GM13976 (cell line): Measurements from ENCODE around the gene LGALS14.
A peak's percentile ranks its signal among the peaks of the same experiment; 100 is the strongest.
"Not testable (repeated sequence)": the region's sequence is repeated elsewhere in the genome, so short reads cannot be mapped to it uniquely, and the experiment has no call there.

ENCODE experiments used
- DNase-seq: peaks from one replicate; pipeline ENCODE4 v3.0.0; 2012; ENCODE audit warnings: low spot score
- CTCF ChIP-seq: IDR thresholded peaks from 2 replicates; pipeline ENCODE4 v1.5.1; 2012; ENCODE audit warnings: borderline replicate concordance, mild to moderate bottlenecking; ENCODE audit not compliant: insufficient read depth; ENCODE audit errors: extremely low read depth, missing control alignments, control extremely low read depth
- in situ Hi-C: fragments of 300-500 bp; cut with MboI; formaldehyde crosslinking; loops from one replicate; pipeline ENCODE4 v1.12.0; 2022; ENCODE audit warnings: low sequenced_read_pairs, mixed read lengths, inconsistent platforms; ENCODE audit not compliant: unreplicated experiment

Gene LGALS14, protein sequence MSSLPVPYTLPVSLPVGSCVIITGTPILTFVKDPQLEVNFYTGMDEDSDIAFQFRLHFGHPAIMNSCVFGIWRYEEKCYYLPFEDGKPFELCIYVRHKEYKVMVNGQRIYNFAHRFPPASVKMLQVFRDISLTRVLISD

GRCh38 chr19:39704181-39705044 lies at the start of gene LGALS14:
TSS of gene LGALS14 (plus strand) at chr19:39704481. CDS start at chr19:39704529, 48 bp downstream.
- peak; percentile 28 for DNase-seq
- in situ Hi-C loops, result no loop called here
- no peak for TF ChIP-seq CTCF

DNA sequence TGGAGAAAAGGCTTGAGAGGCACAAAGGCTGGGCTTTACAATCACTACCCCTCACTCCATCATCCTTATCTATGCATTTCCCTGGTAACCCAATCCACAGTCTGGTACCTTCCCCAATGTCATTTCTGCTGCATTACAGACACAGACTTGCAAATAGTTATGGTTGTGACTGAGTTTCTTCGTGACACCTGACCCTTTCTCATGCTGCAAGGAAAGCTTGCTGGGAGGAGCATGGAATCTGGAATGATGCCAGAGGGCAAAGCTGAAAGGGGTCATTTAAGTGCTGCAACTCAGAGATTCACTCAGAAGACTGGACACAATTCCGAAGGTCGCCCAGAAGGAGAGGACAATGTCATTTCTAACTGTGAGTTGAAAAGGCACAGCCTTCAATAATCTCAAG lies 48.7 kb upstream of the LGALS14 start, which contains the start of gene LGALS16:
Gene LGALS16, plus strand, starts transcription at position 301 of the 400 bp plus-strand sequence. Its CDS starts 49 bp downstream, at position 350.
- in situ Hi-C loops, result no loop called here
- no peak for TF ChIP-seq CTCF
- no peak for DNase-seq

DNA sequence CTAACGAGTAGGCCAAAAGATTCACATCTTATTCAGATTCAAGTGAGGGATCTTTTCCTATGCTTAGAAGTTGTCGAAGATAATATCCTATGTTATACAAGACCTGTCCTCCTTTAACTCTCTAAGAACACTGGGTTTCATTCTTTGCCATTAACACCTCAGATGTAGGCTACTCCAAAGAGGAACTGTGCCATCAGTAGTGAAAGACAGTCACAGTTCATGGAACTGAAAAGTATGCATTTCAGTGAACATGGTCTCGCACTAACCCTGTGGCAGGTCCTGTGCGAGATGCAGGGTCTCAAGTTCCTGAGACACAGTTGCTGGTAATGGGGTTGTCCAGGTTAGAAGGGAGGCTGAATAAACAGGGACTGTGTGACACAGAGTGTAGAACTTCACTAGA lies 44.5 kb upstream of the LGALS14 start:
- no peak for TF ChIP-seq CTCF
- in situ Hi-C loops, result no loop called here
- no peak for DNase-seq

DNA sequence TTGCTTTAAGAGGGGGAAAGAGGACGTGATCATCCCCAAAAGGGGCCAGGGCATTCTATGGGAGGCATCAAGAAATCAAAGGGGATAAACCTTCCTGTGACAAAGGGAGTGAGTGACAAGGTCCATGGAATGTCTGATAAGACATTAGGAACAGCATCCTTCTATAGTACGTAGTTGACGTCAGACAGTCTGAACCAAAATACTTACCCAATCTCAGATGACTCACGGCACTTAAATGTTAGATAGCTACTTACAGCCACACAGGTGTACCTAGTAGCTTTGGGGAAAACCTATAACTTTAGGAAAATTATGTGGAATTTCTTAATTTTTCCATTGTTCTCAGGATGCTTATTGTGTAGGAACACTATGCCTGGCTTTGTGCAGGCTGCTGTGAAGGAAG lies 43.6 kb upstream of the LGALS14 start:
- no peak for DNase-seq
- in situ Hi-C loops, result no loop called here
- no peak for TF ChIP-seq CTCF

DNA sequence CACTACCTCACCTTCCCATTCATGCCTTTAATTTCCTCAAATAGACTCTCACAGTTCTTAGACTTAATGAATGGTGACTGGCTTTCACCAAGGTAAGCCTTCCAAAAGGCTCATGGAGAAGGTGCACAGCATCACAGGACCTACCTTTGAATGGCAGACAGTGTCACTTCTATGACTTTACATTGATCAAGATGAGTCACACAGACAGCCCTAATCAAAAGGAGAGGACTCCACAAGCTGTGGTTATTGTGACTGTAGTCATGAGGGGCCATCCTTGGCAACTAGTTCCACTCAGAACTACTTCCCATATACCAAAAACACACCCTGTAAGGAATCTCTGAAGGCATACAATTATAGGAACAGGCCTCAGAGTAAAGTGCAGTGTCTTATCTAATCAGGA lies 42.7 kb upstream of the LGALS14 start:
- no peak for TF ChIP-seq CTCF
- no peak for DNase-seq
- in situ Hi-C loops, result no loop called here

DNA sequence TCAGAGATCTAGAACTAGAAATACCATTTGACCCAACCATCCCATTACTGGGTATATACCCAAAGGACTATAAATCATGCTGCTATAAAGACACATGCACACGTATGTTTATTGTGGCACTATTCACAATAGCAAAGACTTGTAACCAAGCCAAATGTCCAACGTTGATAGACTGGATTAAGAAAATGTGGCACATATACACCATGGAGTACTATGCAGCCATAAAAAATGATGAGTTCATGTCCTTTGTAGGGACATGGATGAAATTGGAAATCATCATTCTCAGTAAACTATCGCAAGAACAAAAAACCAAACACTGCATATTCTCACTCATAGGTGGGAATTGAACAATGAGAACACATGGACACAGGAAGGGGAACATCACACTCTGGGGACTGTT lies 34.4 kb upstream of the LGALS14 start:
- in situ Hi-C loops, result loop anchor here (5.0 to 10.0 kb wide), 2 partner anchors 123 to 175 kb away; partner anchors contain the start of gene FBL
- DNase-seq, result not testable (repeated sequence)

DNA sequence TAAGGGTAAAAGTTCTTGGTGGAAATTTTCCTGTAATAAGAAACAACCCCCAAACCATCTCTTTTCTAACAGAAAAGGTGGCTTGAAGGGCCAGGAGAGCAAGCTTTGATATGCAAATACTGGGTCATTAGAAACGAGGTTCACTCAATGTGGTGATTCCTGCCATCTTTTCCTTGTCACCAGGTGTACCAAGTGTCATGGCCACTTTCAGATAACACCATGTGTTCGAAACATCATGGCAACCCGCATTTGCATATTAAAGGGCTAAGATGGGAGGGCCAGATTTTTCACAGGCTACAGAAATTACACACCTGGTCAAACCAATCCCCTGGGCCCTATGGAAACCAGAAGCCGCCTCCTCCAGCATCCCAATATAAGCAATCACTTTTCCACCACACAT lies 33.3 kb upstream of the LGALS14 start:
- TF ChIP-seq CTCF, result no peak
- in situ Hi-C loops, result loop anchor here (5.0 to 10.0 kb wide), 2 partner anchors 124 to 174 kb away; partner anchors contain the start of gene FBL
- no peak for DNase-seq
